ENCODE data around the gene PRKD1. TPM values are rescaled to one million over a fixed set of nuclear protein-coding genes. Genes with fewer than 3 reads are reported as not detected.

Gene PRKD1
- total RNA-seq, 4 donors from 2014 or later, result 3.5 to 6.4 (median 4.4) TPM

- TF ChIP-seq CTCF (IDR thresholded peaks at IDR 0.05) (no peak), POLR2AphosphoS5 (IDR thresholded peaks at IDR 0.05) (no peak), EP300 (IDR thresholded peaks at IDR 0.05; ENCODE audit: low read depth) (no peak), POLR2A (IDR thresholded peaks at IDR 0.05) (no peak)
- H3K36me3 ChIP-seq, result no peaks in the 10 kb centered on the region
- H3K4me1 ChIP-seq, result peaks cover 0 to 19% (median 15%) of the 10 kb centered on the region in 4 donors
- intact Hi-C loops (cut with DNase I; ENCODE audit: low total_unique reads) (no loop called here), in situ Hi-C loops (cut with MboI; ENCODE audit: low pct_ligation_motif_present in 1 of 4, low pct_unique_long_range_greater_than_20kb in 1 of 4, low sequenced_read_pairs in 3 of 4) (no loop called here)
- H3K27ac ChIP-seq, result no peak overlapping the region
- no peak for DNase-seq
- H3K4me3 ChIP-seq, result no peak overlapping the region
- no peaks in the 10 kb centered on the region for H3K9me3 ChIP-seq
- peaks cover 42% of the 10 kb centered on the region for H3K27me3 ChIP-seq
- WGBS, 2 donors (ENCODE audit: low coverage in 1 of 2), result 56 to 63% methylated on average over 2 of the region's 2 CpGs
Observed at GRCh38 chr14:29930283-29930682, 2.6 kb upstream of the PRKD1 start.

- intact Hi-C loops (cut with DNase I; ENCODE audit: low total_unique reads) (no loop called here), in situ Hi-C loops (cut with MboI; ENCODE audit: low pct_ligation_motif_present in 1 of 4, low pct_unique_long_range_greater_than_20kb in 1 of 4, low sequenced_read_pairs in 3 of 4) (no loop called here)
- Histone ChIP-seq H3K9me3 (no peaks in the 10 kb centered on the region), H3K27me3 (peaks cover 42% of the 10 kb centered on the region), H3K4me1 (peaks cover 0 to 19% (median 17%) of the 10 kb centered on the region in 4 donors), H3K27ac (peak overlapping the region; percentile 78 to 88 (median 82)), H3K4me3 (peak overlapping the region; percentile 64 to 79 (median 76)), H3K36me3 (no peaks in the 10 kb centered on the region)
- 35 to 74% methylated on average over 3 to 23 of the region's 23 CpGs for WGBS, 2 donors (ENCODE audit: low coverage in 1 of 2)
- TF ChIP-seq EP300 (IDR thresholded peaks at IDR 0.05; ENCODE audit: low read depth) (no peak), POLR2A (IDR thresholded peaks at IDR 0.05) (no peak), POLR2AphosphoS5 (IDR thresholded peaks at IDR 0.05) (no peak), CTCF (IDR thresholded peaks at IDR 0.05) (no peak)
- DNase-seq, result no peak
Observed at GRCh38 chr14:29928117-29928640, 532 bp upstream of the PRKD1 start.

GRCh38 chr14:29926701-29927375 lies 809 bp downstream of the PRKD1 start:
- intact Hi-C loops (cut with DNase I; ENCODE audit: low total_unique reads), result no loop called here
- Histone ChIP-seq H3K4me1 (peaks cover 0 to 19% (median 17%) of the 10 kb centered on the region in 4 donors), H3K36me3 (no peaks in the 10 kb centered on the region), H3K27me3 (peaks cover 42% of the 10 kb centered on the region), H3K27ac (peak overlapping the region; percentile 78 to 88 (median 82)), H3K4me3 (peak overlapping the region; percentile 64 to 79 (median 76)), H3K9me3 (no peaks in the 10 kb centered on the region)
- WGBS, 2 donors (ENCODE audit: low coverage in 1 of 2), result 11 to 15% methylated on average over 9 to 39 of the region's 51 CpGs
- DNase-seq, result peak; percentile 45
- in situ Hi-C loops (cut with MboI; ENCODE audit: low pct_ligation_motif_present in 1 of 4, low pct_unique_long_range_greater_than_20kb in 1 of 4, low sequenced_read_pairs in 3 of 4), result no loop called here
- peak in 1 of 5 experiments; percentile 14 for TF ChIP-seq CTCF (IDR thresholded peaks at IDR 0.05)
- TF ChIP-seq EP300 (IDR thresholded peaks at IDR 0.05; ENCODE audit: low read depth), result no peak

GRCh38 chr14:29926228-29926627 lies 1.4 kb downstream of the PRKD1 start:
- no peak for TF ChIP-seq CTCF (IDR thresholded peaks at IDR 0.05)
- no peak for TF ChIP-seq EP300 (IDR thresholded peaks at IDR 0.05; ENCODE audit: low read depth)
- no peak for TF ChIP-seq POLR2A (IDR thresholded peaks at IDR 0.05)
- no peak for TF ChIP-seq POLR2AphosphoS5 (IDR thresholded peaks at IDR 0.05)
- intact Hi-C loops (cut with DNase I; ENCODE audit: low total_unique reads), result no loop called here
- H3K4me3 ChIP-seq, result peak overlapping the region; percentile 64 to 79 (median 76)
- no peaks in the 10 kb centered on the region for H3K9me3 ChIP-seq
- H3K27ac ChIP-seq, result peak overlapping the region in 3 of 4 donors; percentile 78 to 88 (median 79)
- no peaks in the 10 kb centered on the region for H3K36me3 ChIP-seq
- WGBS, 2 donors (ENCODE audit: low coverage in 1 of 2), result 10% methylated on average over 8 of the region's 8 CpGs; no CpG with 5 or more reads in 1 of the 2 donors
- peaks cover 42% of the 10 kb centered on the region for H3K27me3 ChIP-seq
- in situ Hi-C loops (cut with MboI; ENCODE audit: low pct_ligation_motif_present in 1 of 4, low pct_unique_long_range_greater_than_20kb in 1 of 4, low sequenced_read_pairs in 3 of 4), result no loop called here
- no peak for DNase-seq
- peaks cover 0 to 19% (median 17%) of the 10 kb centered on the region in 4 donors for H3K4me1 ChIP-seq
